ENCODE measurements around the gene AGAP9. TPM values are rescaled to one million over a fixed set of nuclear protein-coding genes. Genes with fewer than 3 reads are reported as not detected.
"Not testable (repeated sequence)": the region's sequence is repeated elsewhere in the genome, so short reads cannot be mapped to it uniquely, and the experiment has no call there.

The AGAP9 gene
- total RNA-seq, 3 donors from 2014 or later = 6.9 to 17.4 (median 10.9) TPM

GRCh38 chr10:47478114-47478513, 45.3 kb downstream of the AGAP9 start:
- H3K36me3 ChIP-seq (ENCODE audit: low read depth); H3K9me3 ChIP-seq; ATAC-seq; intact Hi-C loops (cut with DNase I, micrococcal nuclease); DNase-seq; H3K4me1 ChIP-seq (ENCODE audit: low read depth); H3K4me3 ChIP-seq: not testable (repeated sequence)

- H3K36me3 ChIP-seq (ENCODE audit: low read depth); H3K4me3 ChIP-seq; H3K4me1 ChIP-seq (ENCODE audit: low read depth); H3K9me3 ChIP-seq; DNase-seq; intact Hi-C loops (cut with DNase I, micrococcal nuclease); ATAC-seq: not testable (repeated sequence)
Observed at GRCh38 chr10:47477078-47477477, 46.4 kb downstream of the AGAP9 start.

- H3K4me1 ChIP-seq (ENCODE audit: low read depth); DNase-seq; ATAC-seq; H3K4me3 ChIP-seq; H3K9me3 ChIP-seq; H3K36me3 ChIP-seq (ENCODE audit: low read depth); intact Hi-C loops (cut with DNase I, micrococcal nuclease): not testable (repeated sequence)
Observed at GRCh38 chr10:47475101-47475500, 48.3 kb downstream of the AGAP9 start.

GRCh38 chr10:47473516-47473915, 49.9 kb downstream of the AGAP9 start:
- intact Hi-C loops (cut with DNase I, micrococcal nuclease); H3K4me1 ChIP-seq (ENCODE audit: low read depth): not testable (repeated sequence)
- ATAC-seq = peak; percentile 49

GRCh38 chr10:47472647-47473046, 50.8 kb downstream of the AGAP9 start:
- peak; percentile 27 for ATAC-seq
- H3K36me3 ChIP-seq (ENCODE audit: low read depth); H3K4me3 ChIP-seq; H3K9me3 ChIP-seq; intact Hi-C loops (cut with DNase I, micrococcal nuclease); H3K4me1 ChIP-seq (ENCODE audit: low read depth); DNase-seq: not testable (repeated sequence)

More at GRCh38 chr10:47473516-47473915, 49.9 kb downstream of the AGAP9 start:
- H3K9me3 ChIP-seq; H3K36me3 ChIP-seq (ENCODE audit: low read depth); DNase-seq; H3K4me3 ChIP-seq: not testable (repeated sequence)

- intact Hi-C loops (cut with DNase I, micrococcal nuclease); H3K9me3 ChIP-seq; H3K4me3 ChIP-seq; DNase-seq; H3K36me3 ChIP-seq (ENCODE audit: low read depth); H3K4me1 ChIP-seq (ENCODE audit: low read depth): not testable (repeated sequence)
- peak; percentile 5 for ATAC-seq
Observed at GRCh38 chr10:47472072-47472471, 51.4 kb downstream of the AGAP9 start.

- H3K4me1 ChIP-seq (ENCODE audit: low read depth); intact Hi-C loops (cut with DNase I, micrococcal nuclease); ATAC-seq; DNase-seq; H3K36me3 ChIP-seq (ENCODE audit: low read depth); H3K9me3 ChIP-seq; H3K4me3 ChIP-seq: not testable (repeated sequence)
Observed at GRCh38 chr10:47468731-47469528, 54.5 kb downstream of the AGAP9 start.

GRCh38 chr10:47467957-47468356, 55.5 kb downstream of the AGAP9 start:
- H3K4me3 ChIP-seq; intact Hi-C loops (cut with DNase I, micrococcal nuclease); H3K4me1 ChIP-seq (ENCODE audit: low read depth); H3K36me3 ChIP-seq (ENCODE audit: low read depth); ATAC-seq; DNase-seq; H3K9me3 ChIP-seq: not testable (repeated sequence)

- H3K4me3 ChIP-seq; DNase-seq; H3K9me3 ChIP-seq; ATAC-seq; H3K4me1 ChIP-seq (ENCODE audit: low read depth); intact Hi-C loops (cut with DNase I, micrococcal nuclease); H3K36me3 ChIP-seq (ENCODE audit: low read depth): not testable (repeated sequence)
Observed at GRCh38 chr10:47467458-47467857, 56.0 kb downstream of the AGAP9 start.

GRCh38 chr10:47465216-47465917, 58.1 kb downstream of the AGAP9 start:
- H3K4me1 ChIP-seq (ENCODE audit: low read depth); intact Hi-C loops (cut with DNase I, micrococcal nuclease); H3K4me3 ChIP-seq; H3K36me3 ChIP-seq (ENCODE audit: low read depth); H3K9me3 ChIP-seq; ATAC-seq: not testable (repeated sequence)
- peak in 1 of 3 donors; percentile 9 for DNase-seq

- H3K4me1 ChIP-seq (ENCODE audit: low read depth); H3K9me3 ChIP-seq; intact Hi-C loops (cut with DNase I, micrococcal nuclease); H3K4me3 ChIP-seq; H3K36me3 ChIP-seq (ENCODE audit: low read depth); DNase-seq: not testable (repeated sequence)
- peak; percentile 89 for ATAC-seq
Observed at GRCh38 chr10:47462577-47463358, 60.7 kb downstream of the AGAP9 start.

- H3K9me3 ChIP-seq; H3K4me3 ChIP-seq; H3K36me3 ChIP-seq (ENCODE audit: low read depth); intact Hi-C loops (cut with DNase I, micrococcal nuclease); H3K4me1 ChIP-seq (ENCODE audit: low read depth): not testable (repeated sequence)
- ATAC-seq = peak; percentile 78
- peak in 2 of 3 donors; percentile 37 to 39 for DNase-seq
Observed at GRCh38 chr10:47461261-47461687, 62.2 kb downstream of the AGAP9 start.
